GM18858 (cell line): ENCODE measurements around the gene USH2A.

ENCODE experiments used
- ATAC-seq: cut with Tn5 transposase; IDR thresholded peaks from one replicate; pipeline ENCODE4 v1.9.1; 2021; ENCODE audit not compliant: unreplicated experiment

USH2A gene

DNA sequence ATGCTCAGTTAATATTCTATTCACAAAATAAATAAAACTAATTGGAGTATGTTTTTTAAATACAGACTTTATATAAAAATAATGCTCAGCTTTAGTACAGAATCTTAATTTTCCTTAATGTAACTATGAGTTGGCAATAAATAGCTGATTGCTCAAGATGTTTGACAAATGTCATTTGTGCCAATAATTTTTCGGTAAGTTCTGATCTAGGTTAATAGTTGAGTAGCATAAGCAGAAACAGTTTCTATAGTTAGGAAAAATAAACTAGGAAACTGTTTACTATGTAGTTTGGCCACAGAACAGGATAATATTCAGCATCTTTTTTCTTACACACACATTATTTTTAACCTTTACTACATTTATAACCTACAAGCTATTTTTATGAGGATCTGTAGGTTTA, 815.8 kb downstream of the USH2A start:
- no peak for ATAC-seq

DNA sequence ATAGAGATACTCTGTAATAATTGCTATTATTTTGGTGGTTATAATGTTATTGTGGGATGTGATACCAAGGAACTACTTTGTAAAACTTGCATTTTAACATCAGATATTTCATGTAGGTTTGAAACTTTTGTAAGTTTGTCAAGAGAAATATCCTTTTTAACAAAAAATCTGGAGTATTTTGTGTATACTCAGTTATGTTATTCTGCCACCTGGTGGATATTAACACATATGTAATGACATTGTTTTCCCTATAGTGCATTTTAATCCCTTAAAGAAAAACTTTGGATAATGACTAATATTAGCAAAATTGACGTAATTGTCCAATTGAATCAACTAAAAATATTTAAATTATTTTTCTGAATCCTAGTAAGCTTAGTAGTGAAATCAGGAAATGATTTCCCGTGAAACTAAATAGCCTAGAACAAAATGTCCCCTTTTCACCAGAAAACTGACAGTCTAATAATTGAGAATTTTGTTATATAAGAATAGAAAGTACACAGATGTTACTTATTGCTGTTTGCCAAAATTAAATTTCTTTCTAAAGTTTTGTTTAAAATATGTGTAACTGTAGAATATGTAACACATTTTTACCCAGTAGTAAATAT, 816.6 kb downstream of the USH2A start:
- ATAC-seq: peak; percentile 61

GRCh38 chr1:215606036-215606435, 817.2 kb downstream of the USH2A start:
- ATAC-seq: no peak

DNA sequence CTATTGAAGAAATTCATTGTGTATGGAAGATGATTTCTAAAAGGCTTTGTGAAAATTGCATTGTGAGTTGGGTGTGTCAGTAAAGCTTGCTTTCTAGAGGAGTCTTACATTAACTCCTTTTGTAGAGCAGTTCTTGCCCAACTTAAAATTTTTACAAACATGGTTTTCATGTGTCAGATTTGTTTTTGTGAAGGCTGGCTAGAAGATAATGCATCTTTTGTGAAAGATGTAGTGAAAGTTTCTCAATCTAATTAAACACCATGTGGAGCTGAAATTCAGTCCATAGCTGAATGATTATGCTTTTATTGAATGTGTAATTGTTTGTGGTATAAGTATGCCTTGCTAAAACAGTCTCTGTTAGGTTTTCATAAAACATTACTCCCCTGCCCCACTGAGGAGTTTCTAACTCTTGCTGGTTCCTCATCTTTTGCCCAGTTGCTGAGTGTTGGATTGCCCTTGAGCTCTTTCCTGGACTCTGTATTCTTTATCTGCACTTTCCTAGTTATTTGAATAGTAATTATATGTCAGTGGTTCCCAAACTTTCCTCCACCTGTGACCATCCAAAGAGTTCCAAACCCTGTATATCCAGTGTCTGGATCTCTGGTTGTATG, 818.1 kb downstream of the USH2A start:
- no peak for ATAC-seq

- ATAC-seq: no peak
Observed at GRCh38 chr1:215603319-215603718, 819.9 kb downstream of the USH2A start.

- ATAC-seq: no peak
Observed at GRCh38 chr1:215601276-215601675, 822.0 kb downstream of the USH2A start.

DNA sequence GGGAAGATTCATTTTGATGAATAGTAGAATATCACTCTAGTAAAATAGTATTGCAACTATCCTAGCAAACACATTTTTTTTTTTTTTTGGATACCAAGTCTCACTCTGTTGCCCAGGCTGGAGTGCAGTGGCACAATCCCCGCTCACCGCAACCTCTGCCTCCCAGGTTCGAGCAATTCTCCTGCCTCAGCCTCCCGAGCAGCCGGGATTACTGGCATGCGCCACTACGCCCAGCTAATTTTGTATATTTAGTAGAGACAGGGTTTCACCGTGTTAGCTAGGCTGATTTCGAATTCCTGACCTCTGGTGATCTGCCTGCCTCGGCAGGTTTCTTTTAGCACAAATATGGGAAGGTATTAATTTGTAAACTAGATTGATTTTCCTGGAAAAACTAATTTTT, 822.4 kb downstream of the USH2A start:
- ATAC-seq: no peak

GRCh38 chr1:215600258-215600792, 822.9 kb downstream of the USH2A start:
- no peak for ATAC-seq

DNA sequence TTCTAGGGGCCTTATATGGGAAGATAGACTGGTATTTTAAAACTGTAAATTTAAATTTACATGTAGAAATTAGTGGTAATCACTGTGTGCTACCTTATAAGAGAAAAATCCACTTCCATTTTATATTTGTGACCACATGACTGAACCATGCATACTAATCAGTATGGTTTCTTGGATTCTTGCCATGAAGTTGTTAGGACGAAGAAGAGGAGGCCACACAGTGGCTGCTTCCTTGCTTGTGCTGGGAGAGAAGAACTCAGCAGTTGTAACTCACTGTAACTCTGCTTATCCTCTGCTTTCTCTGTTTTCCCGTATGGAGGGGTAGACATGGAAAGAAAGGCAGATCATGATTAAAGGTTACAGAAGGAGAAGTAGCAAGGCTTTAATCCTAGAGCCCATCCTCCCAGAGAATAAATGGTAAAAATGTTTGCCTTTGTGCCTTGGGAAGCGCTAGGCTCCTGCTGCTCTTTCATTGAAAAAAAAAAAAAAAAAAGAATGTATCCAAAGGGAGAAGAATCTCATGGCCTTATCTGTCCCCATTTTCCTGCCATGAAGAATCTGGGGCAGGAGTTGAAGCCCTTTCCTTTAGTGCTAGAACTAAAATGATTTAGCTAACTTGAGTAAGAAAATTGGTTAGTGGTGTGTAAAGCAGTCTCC, 823.7 kb downstream of the USH2A start:
- no peak for ATAC-seq

- ATAC-seq: no peak
Observed at GRCh38 chr1:215597961-215598360, 825.3 kb downstream of the USH2A start.

GRCh38 chr1:215595231-215595630, 828.0 kb downstream of the USH2A start:
- no peak for ATAC-seq

DNA sequence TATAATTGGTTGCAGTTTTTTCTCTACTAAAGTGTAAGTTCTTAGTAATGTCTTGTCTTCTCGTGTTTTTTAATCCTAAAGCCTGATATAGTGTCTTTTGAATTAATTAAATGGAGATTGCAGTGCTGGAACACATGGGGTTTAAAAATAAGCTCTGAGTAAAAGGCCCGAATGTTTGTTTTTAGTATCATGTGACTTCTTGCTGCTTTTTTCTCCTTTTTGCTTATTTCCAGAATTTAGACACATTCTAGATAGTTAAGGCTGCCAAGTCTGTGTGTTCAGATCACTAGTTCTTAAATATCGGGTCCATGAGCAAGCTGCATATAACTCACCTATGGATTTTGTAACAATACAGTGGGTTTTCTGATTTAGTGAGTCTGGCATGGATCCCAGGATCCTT, 828.6 kb downstream of the USH2A start:
- ATAC-seq: no peak

DNA sequence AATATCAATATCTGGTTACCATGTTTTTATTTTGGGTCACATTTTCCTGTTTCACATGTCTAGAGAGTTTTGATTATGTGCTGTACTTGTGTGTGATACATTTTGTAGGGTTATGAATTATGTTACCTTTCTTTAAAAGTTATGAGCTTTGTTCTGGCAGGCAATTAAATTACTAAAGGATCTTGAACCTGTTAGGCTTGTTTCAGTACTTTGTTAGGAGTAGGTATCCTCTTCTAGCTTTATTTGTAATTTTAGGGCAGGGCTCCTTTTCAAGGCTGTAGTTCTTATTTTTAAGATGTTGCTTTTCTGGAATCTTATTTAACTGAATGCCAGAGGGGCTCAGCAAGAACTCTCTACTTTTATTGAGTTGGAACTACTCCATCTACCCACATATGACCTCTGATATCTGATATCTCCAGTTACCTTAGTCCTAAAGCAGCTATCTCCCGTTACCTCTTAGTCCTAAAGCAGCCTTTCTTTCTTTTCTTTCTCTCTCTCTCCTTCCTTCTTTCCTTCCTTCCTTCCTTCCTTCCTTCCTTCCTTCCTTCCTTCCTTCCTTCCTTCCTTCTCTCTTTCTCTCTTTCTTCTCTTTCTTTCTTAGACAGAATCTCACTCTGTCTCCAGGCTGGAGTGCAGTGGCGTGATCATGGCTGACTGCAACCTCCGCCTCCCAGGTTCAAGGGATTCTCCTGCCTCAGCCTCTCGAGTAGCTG, 832.3 kb downstream of the USH2A start:
- ATAC-seq: no peak

- no peak for ATAC-seq
Observed at GRCh38 chr1:215589650-215590435, 833.4 kb downstream of the USH2A start.

DNA sequence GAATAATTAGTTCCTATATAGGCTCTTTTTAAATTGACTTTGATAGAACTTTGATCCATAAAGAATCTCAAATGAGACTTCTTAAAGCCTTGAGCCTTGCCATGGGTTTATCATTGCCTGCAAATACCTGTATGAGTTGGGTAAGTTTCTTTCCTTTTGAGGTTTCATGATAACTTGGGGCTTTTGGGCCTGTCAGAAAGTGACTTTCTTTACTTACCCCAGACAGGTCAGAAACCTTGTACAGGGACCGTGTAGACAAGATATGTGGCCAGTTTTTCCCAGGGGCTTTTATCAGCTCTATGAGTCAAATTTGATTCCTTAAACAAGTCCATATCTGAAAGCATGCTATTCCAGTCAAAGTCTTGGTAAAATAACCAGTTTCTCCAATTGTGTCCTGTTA, 838.9 kb downstream of the USH2A start:
- ATAC-seq: peak; percentile 58

- ATAC-seq: no peak
Observed at GRCh38 chr1:215583185-215583749, 840.0 kb downstream of the USH2A start.

DNA sequence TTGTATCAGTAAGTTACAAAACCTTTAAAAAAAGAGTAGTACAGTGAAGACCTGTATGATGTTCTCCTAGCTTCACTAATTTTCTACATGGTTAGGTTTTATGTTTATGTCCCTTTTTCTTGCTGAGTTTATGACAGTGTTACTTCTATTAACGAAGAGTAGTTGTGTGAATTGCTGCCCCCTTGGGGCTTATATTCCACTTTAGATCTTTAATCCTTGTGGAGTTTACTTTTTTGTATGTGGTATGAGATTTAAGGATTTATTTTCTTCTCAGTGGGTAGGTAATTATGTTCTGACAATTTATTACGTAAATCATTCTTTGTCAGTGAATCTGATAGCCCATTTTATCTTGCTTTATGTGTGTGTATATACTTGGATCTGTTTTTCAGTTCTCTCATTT, 841.4 kb downstream of the USH2A start:
- ATAC-seq: no peak
